Metanephros (tissue), 1 donor: ENCODE results near the gene SLC16A4. TPM values are rescaled to one million over a fixed set of nuclear protein-coding genes. Genes with fewer than 3 reads are reported as not detected.

Experiments
- total RNA-seq: library from RNA; depleted of rRNA; stranded (reverse); fragments of >200 nt; gene quantifications from one replicate; pipeline ENCODE4 v1.2.3, GENCODE V29; 2014

The SLC16A4 gene
- 40.9 TPM for total RNA-seq

DNA sequence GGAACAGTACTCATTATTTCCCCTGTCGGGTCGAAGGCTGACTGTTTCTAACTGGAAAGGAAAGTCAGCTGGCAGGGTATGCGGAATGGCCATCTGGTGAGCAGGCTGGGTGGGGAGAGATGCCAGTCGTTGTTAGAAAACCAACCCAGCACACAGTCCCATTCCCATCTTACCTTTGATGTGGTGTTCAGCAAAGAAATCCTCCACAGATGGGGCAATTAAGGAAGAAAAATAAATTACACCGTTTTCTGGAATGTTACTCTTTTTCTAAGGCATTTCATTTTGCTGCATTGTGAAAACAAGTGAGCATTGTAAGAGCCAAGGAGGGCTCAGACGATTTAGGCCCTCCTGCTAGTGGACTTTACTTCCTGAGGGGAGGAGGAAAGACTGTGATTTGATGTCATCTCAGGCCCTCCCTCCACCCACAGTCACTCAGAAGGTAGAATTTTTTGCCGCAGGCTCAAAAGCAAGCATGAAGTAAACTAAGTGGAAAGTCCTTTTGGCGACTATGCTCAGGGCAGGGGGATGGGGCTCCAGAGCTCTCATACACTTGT, at the start of gene SLC16A4:
TSS of gene SLC16A4 (minus strand) at position 335 of the 554 bp plus-strand sequence. CDS start 1,703 bp downstream, outside the sequence.

GRCh38 chr1:110407260-110408210, 16.7 kb upstream of the SLC16A4 start, which contains the start of gene LAMTOR5:
LAMTOR5 (minus strand) TSS chr1:110407694; CDS start chr1:110407620, 74 bp downstream.

GRCh38 chr1:110338886-110339406, 51.9 kb downstream of the SLC16A4 start, which contains the start of gene RBM15:
RBM15 (plus strand) TSS chr1:110339377; CDS start chr1:110339406, 29 bp downstream.

Other genes starting within 250 kb of the SLC16A4 start
- 0.76 TPM for gene SLC6A17, start 240.5 kb downstream of the SLC16A4 start, total RNA-seq
- gene KCNC4, start 180.7 kb downstream of the SLC16A4 start, total RNA-seq, result 9.8 TPM
- 60.9 TPM for gene RBM15, start 51.6 kb downstream of the SLC16A4 start, total RNA-seq
- gene LAMTOR5, start 16.7 kb upstream of the SLC16A4 start, total RNA-seq, result 68.5 TPM
- gene PROK1, start 60.1 kb upstream of the SLC16A4 start, total RNA-seq, result not detected
- gene KCNA10, start 128.1 kb upstream of the SLC16A4 start, total RNA-seq, result not detected
- gene KCNA2, start 215.3 kb upstream of the SLC16A4 start, total RNA-seq, result 0.35 TPM